Fibroblast of villous mesenchyme (primary cell): ENCODE measurements around the gene ABHD6. TPM values are rescaled to one million over a fixed set of nuclear protein-coding genes. Genes with fewer than 3 reads are reported as not detected.
"Not testable (repeated sequence)": the region's sequence is repeated elsewhere in the genome, so short reads cannot be mapped to it uniquely, and the experiment has no call there.

Experiments used
- DNase-seq: peaks from one replicate; pipeline ENCODE4 v3.0.0-alpha.2; 2010; ENCODE audit warnings: low read depth
- H3K4me3 ChIP-seq: 2 replicates; pipeline ENCODE4 v1.5.1; 2011; ENCODE audit warnings: low read depth, mild to moderate bottlenecking, low read length
- CTCF ChIP-seq: IDR thresholded peaks from 2 replicates; pipeline ENCODE4 v1.5.1; 2012; ENCODE audit warnings: low read depth, mild to moderate bottlenecking, low read length; ENCODE audit not compliant: insufficient read depth
- small RNA-seq: library from RNA; depleted of rRNA; stranded (forward); fragments of <200 nt; gene quantifications from one replicate; pipeline ENCODE3, GENCODE V24; 2012
- total RNA-seq: library from RNA; depleted of rRNA; stranded (reverse); fragments of >200 nt; gene quantifications from 2 replicates; pipeline ENCODE4 v1.2.3, GENCODE V29; 2012

Gene ABHD6
- total RNA-seq, 1 donor, result 9.9 TPM

GRCh38 chr3:58335652-58335947 is 98.0 kb downstream of the ABHD6 start:
- H3K4me3 ChIP-seq, result peak overlapping the region; percentile 46
- DNase-seq, result no peak
- TF ChIP-seq CTCF, result no peak

DNA sequence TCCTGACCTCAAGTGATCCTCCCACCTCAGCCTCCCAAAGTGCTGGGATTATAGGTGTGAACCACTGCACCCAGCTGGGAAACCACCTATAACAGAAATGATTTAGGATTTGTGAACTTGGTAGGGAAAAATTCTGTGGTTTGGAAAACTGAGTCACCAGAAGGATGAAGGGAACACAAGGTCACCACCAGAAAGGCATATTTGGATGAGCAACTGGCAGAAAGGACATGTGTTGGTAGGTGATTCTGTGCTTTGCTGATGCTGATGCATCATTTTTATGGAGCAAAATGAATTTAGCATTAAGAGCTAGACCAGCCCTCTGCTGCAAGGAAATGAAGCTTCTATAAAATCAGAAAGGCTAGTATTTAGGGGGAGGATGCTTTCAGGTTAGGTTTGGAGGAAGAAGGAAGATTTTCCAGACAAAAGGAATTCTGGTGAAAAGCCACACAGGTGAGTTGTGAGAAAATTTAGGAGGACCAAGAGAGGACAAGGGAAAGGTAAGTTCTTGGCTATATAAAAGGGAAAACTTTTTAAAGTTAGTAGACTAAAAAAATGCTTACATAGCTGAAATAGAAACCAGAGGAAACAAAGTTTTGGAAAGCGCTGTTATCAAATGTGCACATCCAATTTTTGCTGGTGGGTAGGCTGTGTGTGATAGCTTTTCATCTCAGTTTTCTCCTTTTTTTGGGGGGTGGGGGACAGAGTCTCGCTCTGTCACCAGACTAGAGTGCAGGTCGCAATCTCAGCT is 98.7 kb downstream of the ABHD6 start:
- no peak overlapping the region for H3K4me3 ChIP-seq
- no peak for TF ChIP-seq CTCF
- peak; percentile 81 for DNase-seq

- no peak for DNase-seq
- H3K4me3 ChIP-seq, result no peak overlapping the region
- no peak for TF ChIP-seq CTCF
Observed at GRCh38 chr3:58337190-58337589, 99.6 kb downstream of the ABHD6 start.

- not testable (repeated sequence) for DNase-seq, H3K4me3 ChIP-seq
Observed at GRCh38 chr3:58339146-58339545, 101.6 kb downstream of the ABHD6 start.

- TF ChIP-seq CTCF, result no peak
- no peak for DNase-seq
- no peak overlapping the region for H3K4me3 ChIP-seq
Observed at GRCh38 chr3:58340594-58341244, 103.1 kb downstream of the ABHD6 start.

- no peak overlapping the region for H3K4me3 ChIP-seq
- no peak for TF ChIP-seq CTCF
- DNase-seq, result no peak
Observed at GRCh38 chr3:58341376-58341775, 103.8 kb downstream of the ABHD6 start.

DNA sequence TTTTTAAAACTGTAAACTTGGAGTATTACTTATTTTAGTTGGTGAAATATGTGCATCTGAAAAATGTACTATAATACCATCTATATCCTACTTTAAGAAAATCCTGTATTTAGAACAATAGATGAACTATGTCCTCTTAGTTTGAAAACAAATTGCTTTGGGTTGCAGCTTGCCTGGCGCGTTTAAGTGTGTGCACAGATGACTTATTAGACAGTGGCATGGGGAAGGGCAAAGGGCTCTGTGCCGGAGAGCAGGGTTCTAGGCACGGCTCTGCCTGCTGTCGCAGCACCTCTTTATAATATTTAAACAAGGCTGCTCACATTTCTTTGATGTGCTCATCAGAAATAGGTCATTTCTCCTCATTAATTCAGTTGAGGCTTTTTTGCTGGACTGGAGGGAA is 105.1 kb downstream of the ABHD6 start:
- TF ChIP-seq CTCF, result no peak

More for the DNA sequence above, 105.1 kb downstream of the ABHD6 start:
- DNase-seq, result no peak
- H3K4me3 ChIP-seq, result no peak overlapping the region

Small RNA genes within 50 kb of the gene (small RNA-seq; reads per million reads assigned to genes)
- not detected for gene AC098479.1

Other genes starting within 250 kb of the ABHD6 start
- gene FLNB, start 229.4 kb upstream of the ABHD6 start, total RNA-seq, result 325 and 369 TPM in 2 replicates
- gene DNASE1L3, start 26.8 kb upstream of the ABHD6 start, total RNA-seq, result not detected in 2 replicates
- 14.5 and 16.0 TPM in 2 replicates for gene RPP14, start 68.5 kb downstream of the ABHD6 start, total RNA-seq
- gene HTD2, start 68.7 kb downstream of the ABHD6 start, total RNA-seq, result 4.2 and 9.9 TPM in 2 replicates
- 57.9 and 64.7 TPM in 2 replicates for gene PXK, start 95.1 kb downstream of the ABHD6 start, total RNA-seq
- gene PDHB, start 196.0 kb downstream of the ABHD6 start, total RNA-seq, result 102 and 114 TPM in 2 replicates